CD4-positive, alpha-beta T cell treated with Interleukin-1 beta for 1 hour (primary cell): ENCODE measurements around the gene IL9.
A peak's percentile ranks its signal among the peaks of the same experiment; 100 is the strongest.

Experiments
- DNase-seq, 2 donors: peaks; one replicate each; pipeline ENCODE4 v3.0.0-alpha.2; 2020 to 2022

Gene IL9

DNA sequence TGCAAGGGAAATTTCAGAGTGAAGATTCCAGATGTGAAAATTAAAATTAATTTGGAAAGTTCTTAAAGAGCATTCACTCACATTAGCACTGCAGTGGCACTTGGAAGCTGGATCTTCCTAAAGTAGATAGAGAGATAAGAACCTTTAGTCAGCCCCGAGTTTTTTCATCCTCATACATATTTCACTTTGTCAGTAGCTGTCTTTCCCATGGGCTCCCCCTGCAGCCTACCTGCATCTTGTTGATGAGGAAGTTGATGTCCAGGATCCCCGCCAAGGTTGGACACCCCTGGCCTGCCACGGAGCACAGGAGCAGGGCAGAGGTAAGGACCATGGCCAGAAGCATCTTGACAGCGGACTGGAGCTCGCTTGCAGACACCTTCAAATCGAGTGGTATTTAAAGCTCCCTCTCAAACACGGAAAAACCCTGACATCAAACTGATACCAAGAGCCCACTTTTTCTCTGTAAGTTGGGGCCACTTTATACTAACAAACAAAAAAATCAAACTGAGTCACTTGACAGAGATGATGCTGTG is at the start of gene IL9:
IL9 (minus strand) TSS at position 368 of the 533 bp plus-strand sequence; CDS start at position 343, 25 bp downstream.
- DNase-seq: no peak

DNA sequence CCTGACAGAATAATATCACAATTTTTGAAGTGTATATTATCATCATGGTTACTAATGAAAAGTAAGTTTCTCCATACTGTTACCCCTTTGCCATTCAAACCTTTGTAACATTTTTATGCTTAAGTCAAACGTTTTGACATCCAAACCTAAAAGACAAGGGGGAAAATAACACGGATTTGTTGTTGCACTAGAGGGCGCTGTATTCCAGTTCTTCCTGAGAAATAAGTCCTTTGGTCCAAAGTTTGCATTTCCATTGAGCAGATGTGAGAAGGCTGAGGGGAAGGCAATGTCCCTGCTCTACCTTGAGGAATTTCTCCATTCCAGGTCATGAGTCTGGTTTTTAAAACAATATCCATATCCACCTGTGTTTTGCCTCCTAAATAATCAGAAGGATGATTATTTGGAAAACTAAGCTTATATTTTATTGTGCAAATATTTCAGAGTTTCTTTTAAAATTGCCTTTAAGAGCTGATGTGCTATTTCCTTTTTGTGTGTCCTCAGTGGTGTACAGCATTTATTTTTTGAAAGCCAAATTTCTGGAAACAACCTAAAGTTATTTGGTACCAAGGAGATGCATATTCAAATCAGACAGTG is 49.4 kb upstream of the IL9 start:
- DNase-seq: peak; percentile 2 to 51

GRCh38 chr5:135944564-135944963 is 48.9 kb upstream of the IL9 start:
- DNase-seq: no peak

DNA sequence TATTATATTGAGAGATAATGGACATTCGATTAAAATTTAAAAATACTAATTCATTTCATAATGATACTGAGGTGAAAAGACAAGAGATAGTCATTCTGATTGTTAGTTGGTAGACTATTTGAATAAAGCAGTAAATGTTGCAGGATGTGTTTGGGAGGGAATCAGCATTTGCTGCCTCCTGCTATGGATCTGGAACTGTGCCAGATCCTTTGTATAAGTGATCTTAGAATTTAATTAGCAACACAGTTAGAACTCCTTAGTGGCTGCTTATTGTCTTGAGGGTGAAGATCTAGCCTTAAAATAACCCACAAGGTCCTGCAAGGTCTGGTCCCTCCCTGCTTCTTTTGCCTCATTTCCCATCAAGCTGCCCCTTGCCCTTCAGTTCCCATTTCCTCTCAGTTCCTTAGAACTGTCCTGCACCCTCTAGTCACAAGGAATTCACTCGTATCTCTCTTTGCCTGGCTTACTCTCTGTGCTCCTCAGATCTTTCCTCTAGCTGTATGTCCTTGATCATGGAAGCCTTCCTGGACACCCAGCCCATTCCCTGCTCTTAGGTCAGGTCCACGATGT is 46.6 kb upstream of the IL9 start:
- no peak for DNase-seq

- no peak for DNase-seq
These were observed 46.1 kb upstream of the IL9 start for GRCh38 chr5:135941711-135942110.

- no peak for DNase-seq
These were observed 41.7 kb upstream of the IL9 start for GRCh38 chr5:135937245-135937911.

GRCh38 chr5:135934939-135935338 is 39.3 kb upstream of the IL9 start:
- DNase-seq: no peak

DNA sequence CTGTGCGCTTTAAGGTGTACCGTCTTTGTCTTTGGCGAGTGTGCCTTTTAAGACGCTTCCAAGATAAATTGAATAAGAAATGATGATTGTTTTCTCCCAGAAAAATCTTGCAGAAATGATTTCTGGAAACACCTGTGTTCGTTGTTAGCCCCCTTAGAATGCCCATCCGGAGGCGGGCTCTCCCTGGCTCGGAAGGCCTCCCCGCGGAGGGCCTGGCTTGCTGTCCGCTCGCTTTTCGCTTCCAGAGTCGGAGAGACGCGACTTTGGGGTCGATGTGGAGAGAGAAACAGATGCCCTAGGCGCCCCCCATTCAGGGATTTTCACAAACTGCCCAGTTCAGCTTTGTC is 35.3 kb upstream of the IL9 start:
- no peak for DNase-seq

- no peak for DNase-seq
These were observed 34.6 kb upstream of the IL9 start for GRCh38 chr5:135930029-135930948.

GRCh38 chr5:135921388-135921787 is 25.7 kb upstream of the IL9 start:
- no peak for DNase-seq

DNA sequence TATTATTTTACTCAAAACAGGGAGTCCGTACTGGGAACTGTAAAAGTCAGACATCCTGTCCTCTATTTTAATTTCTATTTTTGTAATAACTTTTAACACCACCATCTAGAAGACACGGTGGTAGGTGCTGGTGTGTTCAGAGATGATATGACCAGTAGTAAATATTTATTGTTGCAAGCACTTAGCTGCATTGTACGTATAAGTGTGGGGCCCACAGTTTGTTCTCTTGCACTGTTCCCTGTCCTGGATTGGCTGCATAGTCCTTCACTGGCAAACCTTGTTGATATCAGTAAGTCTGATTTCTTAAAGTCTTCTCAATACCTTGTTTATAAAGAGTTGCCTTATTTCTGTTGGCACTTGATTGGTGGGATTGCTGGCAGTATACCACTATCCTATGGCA is 24.6 kb upstream of the IL9 start:
- no peak for DNase-seq

DNA sequence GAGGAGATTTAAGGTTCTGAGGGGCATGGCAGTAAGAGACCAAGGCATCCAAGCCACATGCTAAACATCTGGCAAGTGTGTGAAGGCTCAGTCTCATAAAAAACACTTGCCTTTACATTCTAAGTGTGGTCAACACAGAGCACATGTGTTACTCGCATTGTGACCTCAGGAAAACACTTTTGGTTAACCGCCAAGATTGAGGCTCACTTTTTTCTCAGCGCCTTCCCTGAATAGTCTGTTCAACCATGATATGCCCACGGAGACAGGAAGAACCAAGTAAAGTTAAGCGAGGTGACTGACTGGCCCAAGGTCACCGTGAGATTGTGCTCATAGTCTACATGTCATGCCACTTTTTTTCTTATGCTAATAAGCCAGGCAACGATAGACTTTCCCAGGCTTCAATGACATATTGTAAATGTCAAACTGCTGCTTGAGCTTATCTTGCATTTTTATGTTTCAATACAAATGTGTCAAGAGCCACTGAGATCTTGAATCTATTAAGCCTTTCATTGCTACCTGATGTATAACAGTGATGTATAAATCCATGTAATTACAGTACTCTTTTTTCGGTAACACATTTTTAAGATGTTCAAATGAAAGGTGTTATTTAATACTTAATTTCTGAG is 21.1 kb upstream of the IL9 start:
- DNase-seq: no peak

DNA sequence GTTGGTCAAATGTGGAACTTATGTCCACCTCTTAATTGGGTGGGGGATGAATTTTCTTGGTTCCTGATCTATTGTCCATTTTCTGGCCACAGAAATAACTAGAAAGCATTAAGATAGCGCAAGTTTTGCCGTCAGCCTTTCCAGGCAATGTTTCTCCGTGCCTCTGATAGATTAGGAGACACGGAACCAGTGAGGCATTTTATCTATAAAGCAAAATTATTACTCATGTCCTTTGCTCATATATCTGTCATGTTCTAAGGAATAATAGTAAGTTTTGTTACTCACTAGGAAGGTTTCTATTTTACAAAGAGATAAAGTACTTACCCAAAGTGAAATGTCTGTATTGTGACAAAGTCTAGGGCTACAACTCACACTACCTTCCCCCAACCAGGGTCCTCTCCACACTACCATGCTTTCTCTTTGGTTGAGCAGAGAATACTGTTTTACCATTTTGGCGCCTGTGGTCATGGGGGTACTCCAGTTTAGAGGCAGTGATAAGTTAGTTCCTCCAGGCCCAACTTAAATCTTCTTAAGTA is 19.9 kb upstream of the IL9 start:
- DNase-seq: no peak

GRCh38 chr5:135913713-135914626 is 18.3 kb upstream of the IL9 start:
- DNase-seq: no peak

DNA sequence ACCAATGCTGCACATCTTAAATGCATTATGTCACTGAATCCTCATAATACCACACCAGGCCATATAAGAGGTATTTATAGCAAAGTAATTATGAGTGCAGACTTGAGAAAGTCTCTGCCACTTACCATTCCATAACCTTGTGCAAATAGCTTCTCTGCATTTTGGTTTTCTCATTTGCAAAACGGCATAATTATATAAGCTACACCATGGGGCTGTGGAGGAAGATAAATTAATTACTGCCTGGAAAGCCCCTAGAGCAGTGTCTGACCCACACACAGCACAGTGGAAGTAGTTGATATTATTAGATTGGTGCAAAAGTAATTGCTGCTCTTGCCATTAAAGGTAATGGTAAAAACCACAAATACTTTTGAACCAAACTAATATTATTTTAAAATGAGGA is 9.5 kb upstream of the IL9 start:
- no peak for DNase-seq

DNA sequence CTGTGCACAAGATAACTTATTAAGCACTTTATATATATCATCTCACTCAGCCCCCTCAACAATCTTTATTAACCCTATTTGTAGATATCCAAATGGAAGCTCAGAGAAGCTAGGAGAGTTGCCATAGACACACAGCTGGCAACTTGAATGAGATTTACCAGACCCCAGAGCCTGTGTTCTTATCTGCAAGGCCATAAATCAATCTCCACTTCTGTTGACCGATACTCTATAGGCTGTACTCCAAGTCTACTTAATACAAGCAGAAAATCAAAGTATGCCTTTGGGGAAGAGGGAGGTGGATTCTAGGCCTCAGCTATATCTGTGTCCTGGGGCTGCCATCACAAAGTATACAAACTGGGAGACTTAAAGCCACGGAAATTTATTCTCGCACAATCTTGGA is 6.0 kb upstream of the IL9 start:
- no peak for DNase-seq

- DNase-seq: no peak
These were observed 4.6 kb upstream of the IL9 start for GRCh38 chr5:135900276-135900675.

- DNase-seq: no peak
These were observed 3.0 kb upstream of the IL9 start for GRCh38 chr5:135898651-135899050.

GRCh38 chr5:135894789-135895188 is 852 bp downstream of the IL9 start:
- DNase-seq: no peak

DNA sequence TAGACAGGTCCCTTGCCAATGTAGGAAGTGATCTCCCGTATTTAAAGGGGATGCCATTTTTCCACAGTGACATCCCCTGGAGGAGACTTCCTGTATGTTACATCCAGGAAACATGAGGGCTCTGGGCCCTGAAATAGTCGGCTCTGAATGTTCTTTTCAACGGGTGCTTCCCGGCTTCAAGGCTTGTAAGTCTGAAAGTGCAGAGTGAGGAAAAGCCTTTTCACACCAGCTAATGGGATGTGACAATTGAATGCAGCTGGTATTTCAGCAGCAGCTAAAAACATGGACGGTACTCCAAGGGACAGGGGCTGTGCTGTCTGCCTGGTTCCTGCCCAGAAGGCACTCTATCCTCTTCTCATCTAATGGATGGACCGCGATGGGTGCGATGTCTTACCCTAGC is 1.4 kb downstream of the IL9 start:
- DNase-seq: no peak

DNA sequence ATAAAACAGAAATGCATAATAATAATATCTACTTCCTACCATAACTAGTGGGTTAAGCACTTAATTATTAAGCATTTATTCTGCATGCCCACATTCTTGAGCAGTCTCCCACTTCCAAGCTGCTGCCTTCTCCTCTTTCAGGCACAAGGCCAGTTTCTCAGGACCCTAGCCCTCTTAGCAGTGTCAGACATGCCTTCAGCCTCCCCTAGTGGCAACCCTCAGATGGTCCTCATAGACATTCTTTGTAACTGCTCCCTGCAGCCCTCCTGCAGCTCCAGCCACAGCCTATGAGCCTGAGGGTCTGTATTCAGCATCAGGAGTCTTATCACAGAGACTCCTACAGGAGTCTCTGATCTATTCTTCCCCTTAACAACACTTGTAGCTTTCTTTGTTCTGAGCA is 3.9 kb downstream of the IL9 start:
- DNase-seq: no peak

- DNase-seq: no peak
These were observed 4.4 kb downstream of the IL9 start for GRCh38 chr5:135891268-135891667.
